ENCODE data around the gene GJC1.
A peak's percentile ranks its signal among the peaks of the same experiment; 100 is the strongest.

GJC1 gene

DNA sequence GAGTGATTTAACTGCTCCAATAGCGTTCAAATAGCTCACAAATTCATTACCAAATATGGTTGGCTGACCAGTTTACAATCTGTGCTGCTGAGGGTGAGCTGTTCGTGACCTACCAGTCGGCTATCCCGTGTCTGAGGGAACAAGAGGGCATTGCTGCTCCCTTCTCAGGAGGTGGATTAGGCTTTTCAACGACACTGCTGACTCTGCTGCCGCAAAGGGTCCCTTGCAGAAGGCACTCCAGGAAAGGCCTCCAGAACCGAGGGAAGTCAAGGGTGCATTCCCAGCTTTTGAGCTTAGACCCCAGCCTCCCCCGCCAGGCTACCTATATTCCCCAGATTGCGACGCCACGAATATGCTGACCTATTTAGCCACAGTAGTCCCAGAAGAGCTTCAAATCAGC lies 32.3 kb downstream of the GJC1 start:
- DNase-seq: no peak

DNA sequence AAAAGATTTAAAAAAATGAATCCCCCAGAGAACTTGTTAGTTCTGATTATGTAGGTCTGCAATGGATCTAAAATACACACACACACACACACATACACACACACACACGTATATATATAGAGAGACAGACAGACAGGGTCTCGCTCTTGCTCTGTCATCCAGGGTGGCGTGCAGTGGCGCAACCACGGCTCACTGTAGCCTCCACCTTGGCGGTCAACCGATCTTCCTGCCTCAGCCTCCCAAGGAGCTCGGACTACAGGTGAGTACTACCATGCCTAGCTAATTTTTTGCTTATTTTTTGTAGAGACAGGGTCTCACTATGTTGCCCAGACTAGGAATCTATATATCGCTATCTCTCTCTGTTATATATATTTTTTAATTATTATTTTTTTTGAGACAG lies 33.4 kb downstream of the GJC1 start:
- no peak for DNase-seq

DNA sequence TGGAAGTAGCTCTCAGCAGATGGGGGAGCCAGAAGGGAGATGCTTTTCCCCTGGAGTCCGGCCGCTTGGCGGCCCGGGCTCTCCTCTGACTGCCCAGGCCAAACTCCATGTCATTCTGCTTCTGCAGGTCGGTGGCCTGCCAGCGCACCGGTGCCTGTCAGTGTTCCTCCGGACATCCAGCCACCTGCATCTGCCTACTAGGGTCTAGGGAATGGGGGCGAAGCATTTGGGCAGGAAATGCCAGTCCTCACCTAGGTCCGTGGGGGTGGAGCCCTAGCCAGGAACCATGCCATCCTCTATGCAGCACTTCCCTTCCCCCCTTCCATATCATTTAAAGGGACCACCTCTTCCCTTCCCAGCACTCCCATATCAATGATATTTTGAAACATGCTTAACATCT lies 34.2 kb downstream of the GJC1 start:
- no peak for DNase-seq

DNA sequence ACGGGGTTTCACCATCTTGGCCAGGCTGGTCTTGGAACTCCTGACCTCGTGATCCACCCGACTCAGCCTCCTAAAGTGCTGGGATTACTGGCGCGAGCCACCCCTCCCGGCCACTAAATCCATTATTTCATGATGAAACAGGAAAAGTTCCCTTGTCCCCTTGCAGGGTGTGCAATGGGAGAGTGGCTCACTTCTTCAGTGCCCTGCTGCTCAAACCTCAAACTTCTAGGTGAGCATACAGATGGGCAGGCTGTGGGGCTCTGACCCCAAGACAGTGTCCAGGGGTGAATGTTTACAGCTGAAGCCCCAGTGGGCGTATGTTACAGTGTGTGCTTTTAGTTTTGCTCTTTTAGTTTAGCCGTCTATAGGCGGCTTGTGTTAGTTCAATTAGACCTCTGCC lies 34.7 kb downstream of the GJC1 start:
- DNase-seq: no peak

DNA sequence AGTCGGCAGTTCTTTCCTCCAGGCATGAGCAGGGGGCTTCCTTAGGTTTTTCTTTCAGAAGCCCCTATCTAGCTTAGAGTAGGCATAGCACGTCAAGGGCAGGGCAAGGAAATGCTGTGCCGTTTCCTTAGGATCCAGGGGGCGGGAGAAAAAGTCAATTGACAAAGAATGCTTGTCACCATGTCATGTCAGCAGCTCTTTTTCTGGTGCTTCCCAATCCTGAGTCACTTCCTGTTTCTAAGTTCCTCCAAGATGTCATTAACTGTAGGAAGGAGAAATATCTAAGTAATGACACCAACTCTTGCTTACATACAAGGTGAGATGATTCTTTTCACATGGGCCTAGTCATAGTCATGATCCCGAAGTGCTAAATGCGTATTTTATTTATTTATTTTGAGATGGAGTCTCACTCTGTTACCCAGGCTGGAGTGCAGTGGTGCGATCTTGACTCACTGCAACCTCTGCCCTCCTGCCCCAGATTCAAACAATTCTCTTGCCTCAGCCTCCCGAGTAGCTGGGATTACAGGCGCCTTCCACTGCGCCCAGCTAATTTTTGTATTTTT lies 35.2 kb downstream of the GJC1 start:
- no peak for DNase-seq

DNA sequence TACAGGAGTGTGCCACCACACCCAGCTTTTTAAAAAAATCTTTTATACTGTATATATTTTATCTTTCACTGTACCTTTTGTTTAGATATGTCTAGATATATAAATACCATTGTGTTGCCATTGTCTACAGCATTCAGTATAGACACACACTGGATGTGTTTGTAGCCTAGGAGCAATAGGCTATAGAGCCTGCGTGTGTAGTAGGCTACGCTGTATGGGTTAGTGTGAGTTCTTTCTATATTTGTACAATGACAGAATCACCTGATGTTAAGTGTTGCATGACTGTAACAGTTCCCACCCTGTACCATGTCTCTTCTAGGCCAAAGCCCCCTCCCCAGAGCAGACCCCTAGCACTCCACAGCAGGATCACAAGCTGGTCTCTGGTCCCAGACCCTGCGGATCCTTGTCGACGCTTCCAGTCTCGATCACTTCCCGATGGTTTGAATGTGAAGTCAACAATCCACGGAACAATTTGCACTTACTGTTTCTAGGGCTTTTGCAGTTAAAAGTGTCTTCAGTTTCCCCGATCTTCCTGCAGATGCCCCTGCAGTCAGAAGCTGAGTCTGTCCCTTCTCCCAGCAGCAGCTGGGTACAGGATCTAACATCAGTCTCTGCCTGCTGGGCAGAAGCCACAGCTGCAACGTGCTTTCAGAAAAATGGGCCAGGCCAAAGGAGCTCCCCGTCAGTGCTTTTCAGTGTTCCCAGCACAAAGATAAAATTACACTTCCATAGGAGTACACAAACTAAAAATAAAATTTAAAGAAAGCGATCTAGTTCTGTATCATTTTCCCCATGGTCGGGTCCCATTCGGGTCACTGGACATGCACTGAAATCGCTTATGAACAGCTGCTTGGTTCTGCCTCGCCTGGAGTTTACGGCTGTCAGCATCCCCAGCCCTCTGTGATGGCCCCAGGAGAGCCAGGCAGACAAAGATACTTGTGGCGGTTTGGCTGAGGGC lies 35.9 kb downstream of the GJC1 start:
- no peak for DNase-seq

DNA sequence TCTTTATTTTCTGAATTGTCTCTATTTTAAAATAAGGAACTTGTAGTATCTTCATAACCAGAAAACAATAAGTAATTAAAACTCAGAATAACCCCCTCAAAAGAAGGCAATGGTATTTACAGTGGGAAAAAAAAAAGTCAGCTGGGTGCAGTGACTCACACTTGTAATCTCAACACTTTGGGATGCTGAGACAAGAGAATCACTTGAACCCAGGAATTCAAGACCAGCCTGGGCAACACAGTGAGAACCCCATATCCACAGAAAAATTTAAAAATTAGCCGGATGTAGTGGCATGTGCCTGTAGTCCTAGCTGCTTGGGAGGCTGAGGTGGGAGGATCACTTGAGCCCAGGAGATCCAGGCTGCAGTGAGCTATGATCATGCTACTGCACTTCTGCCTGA lies 37.8 kb downstream of the GJC1 start:
- DNase-seq: no peak

DNA sequence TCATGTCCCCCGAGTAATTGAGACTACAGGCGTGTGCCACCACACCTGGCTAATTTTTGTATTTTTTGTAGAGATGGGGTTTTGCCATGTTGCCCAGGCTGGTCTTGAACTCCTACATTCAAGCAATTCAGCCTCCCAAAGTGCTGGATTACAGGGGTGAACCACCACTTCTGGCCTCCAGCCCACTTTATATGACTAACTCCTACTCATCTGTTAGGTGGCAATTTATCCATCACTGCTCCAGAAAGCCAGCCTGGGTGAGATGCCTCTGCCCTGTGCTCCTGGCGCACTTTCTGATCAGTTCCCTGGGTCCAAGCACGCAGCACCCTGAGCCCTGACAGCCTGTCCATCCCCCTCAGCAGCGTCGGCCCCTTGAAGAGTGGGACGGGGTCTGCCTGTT lies 41.9 kb downstream of the GJC1 start:
- no peak for DNase-seq

DNA sequence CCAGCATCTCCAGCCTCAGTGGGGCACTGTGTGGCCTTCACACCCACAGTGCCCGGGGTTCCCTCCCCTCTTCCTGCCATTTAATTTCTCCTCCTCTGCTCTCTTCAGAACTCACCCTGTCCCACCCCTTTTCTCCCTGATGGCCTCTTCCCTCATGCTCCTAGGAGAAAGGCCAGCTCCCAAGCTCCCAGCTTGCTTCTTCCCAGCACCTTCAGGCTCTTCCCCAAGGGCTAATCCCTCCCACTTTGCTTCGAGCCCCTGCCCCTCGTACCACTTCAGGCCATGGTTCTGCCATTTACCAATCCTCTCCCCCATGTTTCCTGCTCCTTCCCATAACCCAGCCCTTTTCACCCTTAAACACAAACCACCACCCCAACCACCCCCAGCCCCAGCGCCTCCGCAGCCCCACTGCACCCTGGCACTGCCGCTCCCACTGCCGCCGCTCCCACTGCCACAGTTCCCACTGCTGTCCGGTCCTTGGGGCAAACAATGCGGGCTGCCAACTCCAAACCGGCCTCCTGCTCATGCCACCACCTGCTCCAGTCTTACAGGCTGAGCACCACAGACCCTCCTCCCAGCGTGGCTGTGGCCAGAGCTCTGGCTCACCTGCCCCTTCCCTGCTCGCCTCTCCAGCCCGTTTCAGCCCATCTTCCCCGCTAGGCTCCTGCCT lies 42.7 kb downstream of the GJC1 start:
- no peak for DNase-seq

DNA sequence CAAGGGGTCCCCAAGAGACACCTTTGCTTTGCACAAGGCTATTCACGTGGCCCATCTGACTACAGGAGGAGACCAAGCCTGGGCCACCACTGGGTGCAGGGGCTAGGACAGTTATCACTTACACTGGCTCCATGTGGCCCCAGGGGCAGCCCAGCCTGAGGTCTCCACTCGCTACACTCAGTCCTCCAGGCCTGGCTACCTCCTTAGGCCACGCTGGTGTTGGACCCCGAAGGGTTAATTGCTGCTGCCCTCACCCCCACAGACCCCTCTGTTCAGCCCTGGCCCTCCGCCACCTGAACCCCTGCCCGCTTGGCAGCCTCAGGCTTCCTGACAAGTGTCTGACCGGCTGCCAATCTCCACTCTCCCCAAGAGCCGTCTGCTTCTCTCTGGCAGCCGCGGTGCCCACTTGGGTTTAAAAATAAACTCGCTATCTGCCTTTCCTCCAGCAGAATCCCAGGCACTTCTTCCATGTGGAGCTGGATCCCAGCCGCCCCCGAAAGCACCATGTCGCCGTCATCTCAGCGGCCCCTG lies 43.5 kb downstream of the GJC1 start:
- DNase-seq: no peak

DNA sequence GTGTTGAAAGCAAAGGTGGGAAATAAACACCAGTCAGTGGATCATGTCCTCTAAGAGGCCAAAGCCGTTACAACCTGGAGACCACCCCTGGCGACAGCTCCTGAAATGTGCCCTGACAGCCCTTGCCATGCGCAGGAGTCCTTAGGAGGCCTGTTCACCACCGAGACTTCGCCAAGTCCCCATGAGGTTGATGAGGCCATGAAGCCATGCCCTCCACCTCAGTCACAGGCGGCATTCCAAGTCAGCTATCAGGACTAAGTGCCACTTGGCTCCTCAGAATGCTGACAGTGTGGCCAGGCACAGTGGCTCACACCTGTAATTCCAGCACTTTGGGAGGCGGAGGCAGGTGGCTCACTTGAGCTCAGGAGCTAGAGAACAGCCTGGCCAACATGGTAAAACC lies 44.2 kb downstream of the GJC1 start:
- DNase-seq: no peak

DNA sequence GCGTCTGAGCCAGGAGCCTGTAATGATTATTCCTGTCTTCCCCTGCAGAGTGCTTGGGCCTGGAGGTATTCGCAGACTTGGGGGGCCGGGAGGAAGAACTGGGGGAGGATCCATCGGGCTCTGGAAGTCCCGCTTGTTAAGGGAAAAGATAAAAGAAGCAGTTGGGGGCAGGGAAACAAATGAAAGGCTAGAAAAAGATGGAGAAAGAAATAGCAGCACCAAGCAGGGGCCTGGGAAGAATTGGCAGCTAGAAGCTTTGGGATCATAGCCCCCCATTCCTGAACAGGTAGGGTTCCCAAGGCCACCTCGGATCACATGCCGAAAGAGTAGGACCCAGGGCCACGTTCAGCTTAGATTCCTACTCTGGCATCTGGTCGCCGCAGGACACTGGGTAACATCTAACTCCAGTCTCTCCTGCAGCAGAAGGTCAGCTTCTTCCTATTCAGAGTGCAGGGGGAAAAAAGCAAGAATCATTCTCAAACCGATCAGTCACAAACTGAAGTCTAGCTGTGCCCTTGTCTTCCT lies 47.7 kb downstream of the GJC1 start:
- DNase-seq: no peak

DNA sequence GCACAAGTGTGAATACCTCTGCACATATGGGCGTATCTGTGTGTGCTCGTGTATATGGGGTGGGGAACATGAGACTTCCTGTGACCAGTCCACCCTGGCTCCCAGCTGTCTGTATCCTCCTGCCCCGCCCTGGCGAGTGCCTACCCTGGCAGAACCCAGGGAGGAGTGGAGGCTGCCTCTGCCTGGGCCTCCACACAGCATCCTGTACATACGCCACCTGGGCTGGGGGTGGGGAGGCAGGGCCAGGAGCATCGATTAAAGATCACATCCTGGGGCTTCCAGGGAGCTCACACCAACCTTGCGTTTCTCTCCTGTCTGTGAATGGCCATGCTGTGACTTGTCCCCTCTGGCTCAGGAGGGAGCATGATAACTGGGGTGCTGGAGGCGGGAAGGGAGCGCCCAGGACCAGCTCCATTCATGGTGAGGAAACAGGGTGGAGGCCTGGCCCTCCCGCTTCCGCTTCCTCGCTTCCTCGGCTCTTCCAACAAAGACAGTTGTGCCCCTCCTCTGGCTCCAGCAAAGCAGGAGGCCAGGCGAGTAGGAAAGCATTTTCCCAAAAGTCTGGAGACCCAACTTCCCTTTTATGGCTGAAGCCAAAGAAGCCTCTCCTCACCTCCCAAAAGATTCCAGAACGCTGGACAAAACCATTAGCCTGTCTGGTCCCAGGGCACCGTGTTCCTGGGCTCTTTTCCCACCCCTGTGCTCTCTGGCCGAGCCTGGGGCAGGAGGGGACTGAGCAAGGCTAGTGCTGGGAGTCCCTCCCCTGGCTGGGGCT lies 48.3 kb downstream of the GJC1 start:
- DNase-seq: no peak

DNA sequence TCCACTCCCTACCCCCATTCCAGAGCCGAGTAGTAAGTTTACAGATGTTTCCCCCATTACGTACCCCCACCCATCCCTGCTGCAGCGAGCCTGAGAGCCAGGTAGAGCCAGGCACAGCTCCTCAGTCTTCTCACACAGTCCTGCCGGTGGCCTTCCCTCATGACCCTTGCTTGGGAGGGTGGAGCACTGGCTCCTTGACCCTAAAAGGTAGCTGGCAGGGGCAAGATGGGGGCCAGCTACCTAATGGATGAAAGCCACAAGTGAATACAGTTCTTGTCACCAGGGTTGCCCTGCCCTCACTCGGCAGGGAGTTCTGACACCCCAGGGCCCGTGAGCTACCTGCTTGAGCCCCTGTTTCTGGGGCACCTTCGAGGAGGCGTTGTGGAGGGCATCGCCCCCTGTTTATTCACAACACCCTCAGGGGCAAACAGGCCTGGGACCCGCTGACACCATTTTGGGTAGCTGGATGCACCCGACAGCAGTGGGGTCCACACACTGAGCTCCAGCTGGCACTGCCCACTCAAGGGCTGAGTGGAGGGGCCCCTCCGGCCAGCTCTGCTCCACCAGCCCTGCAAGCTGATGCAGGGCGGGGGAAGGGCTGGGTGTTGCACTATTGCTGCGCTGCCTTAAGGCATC lies 49.1 kb downstream of the GJC1 start:
- no peak for DNase-seq

DNA sequence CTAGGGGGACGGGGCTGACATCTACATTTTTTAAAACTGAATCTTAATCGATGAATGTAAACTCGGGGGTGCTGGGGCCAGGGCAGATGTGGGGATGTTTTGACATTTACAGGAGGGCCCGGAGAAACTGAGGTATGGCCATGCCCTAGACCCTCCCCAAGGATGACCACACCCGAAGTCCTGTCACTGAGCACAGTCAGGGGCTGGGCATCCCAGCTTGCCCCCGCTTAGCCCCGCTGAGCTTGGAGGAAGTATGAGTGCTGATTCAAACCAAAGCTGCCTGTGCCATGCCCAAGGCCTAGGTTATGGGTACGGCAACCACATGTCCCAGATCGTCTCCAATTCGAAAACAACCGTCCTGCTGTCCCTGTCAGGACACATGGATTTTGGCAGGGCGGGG lies 49.9 kb downstream of the GJC1 start:
- no peak for DNase-seq

DNA sequence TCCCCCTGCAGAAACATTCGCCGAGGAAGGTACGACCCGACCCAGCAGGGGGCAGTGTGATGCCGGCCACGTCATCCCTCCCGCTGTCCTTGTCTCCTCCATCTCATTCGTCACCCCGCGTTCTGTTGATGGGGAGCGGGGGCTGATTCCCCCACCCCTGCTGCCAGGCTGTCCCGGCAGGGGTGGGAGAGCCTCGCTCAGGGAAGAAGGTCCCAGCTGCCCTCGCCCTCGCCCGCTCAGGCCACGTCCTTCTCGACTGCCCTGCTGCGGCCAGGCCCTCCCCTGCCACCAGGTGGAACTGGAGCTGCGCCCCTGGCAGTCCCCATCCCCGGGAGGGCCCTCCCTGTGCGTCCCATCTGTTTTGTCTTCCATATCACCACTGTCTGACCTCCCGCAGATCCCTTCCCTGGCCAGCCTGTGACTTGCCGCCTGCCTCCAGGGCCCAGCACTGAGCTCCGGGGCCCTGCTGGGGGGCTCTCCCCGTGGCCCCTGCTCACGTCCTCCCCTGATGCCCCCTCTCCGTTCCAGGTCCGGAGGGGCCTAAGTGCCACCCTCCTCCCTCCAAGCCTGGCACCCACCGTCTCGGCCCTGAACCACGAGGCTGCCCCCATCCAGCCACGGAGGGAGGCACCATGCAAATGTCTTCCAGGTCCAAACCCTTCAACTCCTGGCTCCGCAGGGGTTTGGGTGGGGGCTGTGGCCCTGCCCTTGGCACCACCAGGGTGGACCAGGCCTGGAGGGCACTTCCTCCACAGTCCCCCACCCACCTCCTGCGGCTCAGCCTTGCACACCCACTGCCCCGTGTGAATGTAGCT lies 50.7 kb downstream of the GJC1 start:
- DNase-seq: peak; percentile 85

DNA sequence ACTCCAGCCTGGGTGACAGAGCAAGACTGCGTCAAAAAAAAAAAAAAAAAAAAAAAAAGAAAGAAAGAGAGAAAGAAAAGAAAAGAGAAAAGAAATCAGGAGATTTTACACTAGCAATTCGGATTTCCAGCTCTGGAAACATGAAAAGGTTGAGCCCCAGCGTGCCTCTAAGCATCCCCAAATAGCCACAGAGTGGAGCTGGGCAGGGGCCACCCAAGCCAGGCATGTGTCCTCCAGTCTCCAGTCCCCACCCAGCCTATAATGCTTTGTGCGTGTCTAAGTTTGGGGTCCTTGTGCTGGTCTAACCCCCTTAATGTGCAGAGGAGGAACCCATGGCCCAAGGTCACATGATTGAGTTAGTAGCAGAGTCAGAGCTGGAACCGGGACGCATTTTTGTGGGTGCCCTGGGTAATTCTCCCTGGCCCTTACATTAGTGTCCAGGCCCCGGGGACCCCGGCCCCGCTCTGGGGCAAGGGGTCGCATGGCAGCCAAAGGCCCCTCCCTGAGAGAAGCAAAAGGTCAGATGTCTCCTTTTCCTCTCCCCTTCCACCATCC lies 51.4 kb downstream of the GJC1 start:
- no peak for DNase-seq

DNA sequence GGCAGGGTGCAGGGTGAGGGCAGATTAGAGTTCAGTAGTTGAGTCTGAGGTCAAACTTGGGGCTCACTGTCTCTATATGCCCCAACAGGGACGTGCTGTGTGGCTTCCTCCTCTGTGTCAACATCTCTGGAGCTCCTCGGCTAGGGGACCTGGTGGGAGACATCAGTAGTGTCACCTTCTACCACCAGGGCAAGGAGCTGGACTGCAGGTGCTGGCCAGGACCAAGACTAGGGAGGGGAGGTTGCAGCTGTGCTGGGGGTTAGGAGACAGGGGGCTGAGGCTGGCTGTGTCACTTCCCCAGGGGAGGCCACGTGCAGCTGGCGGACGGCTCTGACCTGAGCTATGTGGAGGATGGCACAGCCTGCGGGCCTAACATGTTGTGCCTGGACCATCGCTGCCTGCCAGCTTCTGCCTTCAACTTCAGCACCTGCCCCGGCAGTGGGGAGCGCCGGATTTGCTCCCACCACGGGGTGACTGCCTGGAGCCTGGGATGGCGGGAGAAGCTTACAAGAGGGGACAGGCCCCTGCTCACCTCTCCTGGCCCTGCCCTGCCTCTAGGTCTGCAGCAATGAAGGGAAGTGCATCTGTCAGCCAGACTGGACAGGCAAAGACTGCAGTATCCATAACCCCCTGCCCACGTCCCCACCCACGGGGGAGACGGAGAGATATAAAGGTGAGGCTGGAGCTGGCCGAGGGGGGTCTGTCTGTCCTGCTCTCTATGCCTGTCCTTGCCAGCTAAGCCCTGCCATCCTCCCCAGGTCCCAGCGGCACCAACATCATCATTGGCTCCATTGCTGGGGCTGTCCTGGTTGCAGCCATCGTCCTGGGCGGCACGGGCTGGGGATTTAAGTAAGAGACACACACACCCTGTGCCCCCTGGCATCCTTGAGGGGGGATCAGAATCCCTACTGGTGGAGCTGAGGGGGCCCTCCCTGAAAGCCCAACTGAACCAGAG lies 52.4 kb downstream of the GJC1 start:
- no peak for DNase-seq

DNA sequence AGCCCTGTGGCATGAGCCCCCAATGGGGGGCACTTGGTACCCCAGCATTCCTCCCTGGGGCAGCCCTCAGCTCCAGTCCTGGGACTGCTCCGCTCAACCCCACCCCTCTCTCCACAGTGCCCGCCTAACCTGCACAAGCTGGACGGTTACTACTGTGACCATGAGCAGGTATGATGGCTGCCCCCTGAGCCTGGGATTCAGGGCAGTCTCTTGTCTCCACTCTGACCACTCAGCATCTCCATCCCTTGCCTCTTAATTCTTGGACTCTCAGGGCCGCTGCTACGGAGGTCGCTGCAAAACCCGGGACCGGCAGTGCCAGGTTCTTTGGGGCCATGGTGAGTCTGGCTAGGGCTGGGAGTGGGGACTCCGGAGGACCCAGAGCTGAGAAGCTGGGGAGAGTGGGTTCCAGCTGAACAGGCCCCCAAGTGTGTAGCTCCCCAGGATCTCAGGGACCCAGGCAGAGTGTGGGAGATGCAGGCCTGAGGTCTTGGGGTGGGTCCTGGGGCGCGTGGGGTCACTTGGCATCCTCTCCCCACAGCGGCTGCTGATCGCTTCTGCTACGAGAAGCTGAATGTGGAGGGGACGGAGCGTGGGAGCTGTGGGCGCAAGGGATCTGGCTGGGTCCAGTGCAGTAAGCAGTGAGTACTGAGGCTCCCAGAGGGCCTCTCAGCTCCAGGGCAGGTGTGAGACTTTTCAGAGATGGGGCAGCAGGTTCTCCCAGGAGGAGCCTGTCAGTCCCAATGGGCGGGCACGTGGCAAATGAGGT lies 53.3 kb downstream of the GJC1 start:
- no peak for DNase-seq

All from activated naive CD4-positive, alpha-beta T cell treated with anti-CD3 and anti-CD28 coated beads, Interleukin-2, amount 50 U/mL, for 16 hours (primary cell).